Astrocyte (in vitro differentiated cells and primary cell): Measurements from ENCODE around the gene GLIPR2. TPM values are rescaled to one million over a fixed set of nuclear protein-coding genes. Genes with fewer than 3 reads are reported as not detected.

Experiments used
- DNase-seq: peaks from one replicate; pipeline ENCODE4 v3.0.0-alpha.2; 2010; ENCODE audit warnings: low read depth
- FAIRE-seq: peaks from 2 replicates; lab custom pipeline; 2011; peaks lifted over from hg19 to GRCh38; lab: Jason Lieb, UNC
- H2AFZ ChIP-seq: 2 replicates; pipeline ENCODE4 v1.6.0; 2012; ENCODE audit warnings: low read depth, low read length, inconsistent platforms
- H3K27ac ChIP-seq: 2 replicates; pipeline ENCODE4 v1.5.1; 2011; ENCODE audit warnings: low read depth, low read length, inconsistent platforms
- H3K27me3 ChIP-seq: 2 replicates; pipeline ENCODE4 v1.6.0; 2011; ENCODE audit warnings: low read length, inconsistent platforms; ENCODE audit not compliant: insufficient read depth
- H3K36me3 ChIP-seq: 2 replicates; pipeline ENCODE4 v1.5.1; 2011; ENCODE audit warnings: low read length, inconsistent platforms; ENCODE audit not compliant: insufficient read depth
- H3K4me1 ChIP-seq: 2 replicates; pipeline ENCODE4 v1.5.1; 2011; ENCODE audit warnings: low read length, inconsistent platforms; ENCODE audit not compliant: insufficient read depth
- H3K4me2 ChIP-seq: 2 replicates; pipeline ENCODE4 v1.6.0; 2012; ENCODE audit warnings: low read length, inconsistent platforms
- H3K4me3 ChIP-seq: 2 replicates; pipeline ENCODE4 v1.5.1; 2011; ENCODE audit warnings: low read depth, mild to moderate bottlenecking, low read length, inconsistent platforms; ENCODE audit not compliant: insufficient read depth
- H3K79me2 ChIP-seq: 2 replicates; pipeline ENCODE4 v1.6.0; 2012; ENCODE audit warnings: mild to moderate bottlenecking, low read length, inconsistent platforms; ENCODE audit not compliant: insufficient read depth
- H3K9ac ChIP-seq: 2 replicates; pipeline ENCODE4 v1.6.0; 2012; ENCODE audit warnings: mild to moderate bottlenecking, low read length, inconsistent platforms
- H3K9me3 ChIP-seq: 2 replicates; pipeline ENCODE4 v1.5.1; 2012; ENCODE audit warnings: low read depth, mild to moderate bottlenecking, low read length, inconsistent platforms; ENCODE audit not compliant: insufficient read depth
- H4K20me1 ChIP-seq: 2 replicates; pipeline ENCODE4 v1.6.0; 2012; ENCODE audit warnings: low read length, inconsistent platforms; ENCODE audit not compliant: insufficient read depth
- H3K27ac Mint-ChIP-seq: one replicate; pipeline ENCODE4 v1.8.0; 2021; ENCODE audit warnings: mild to moderate bottlenecking, mixed read lengths; ENCODE audit not compliant: unreplicated experiment
- H3K27me3 Mint-ChIP-seq: one replicate; pipeline ENCODE4 v1.8.0; 2021; ENCODE audit warnings: low read depth, mixed read lengths; ENCODE audit not compliant: unreplicated experiment
- H3K36me3 Mint-ChIP-seq: one replicate; pipeline ENCODE4 v1.8.0; 2021; ENCODE audit warnings: low read depth, mixed read lengths; ENCODE audit not compliant: unreplicated experiment
- H3K4me1 Mint-ChIP-seq: one replicate; pipeline ENCODE4 v1.8.0; 2021; ENCODE audit warnings: low read depth, mixed read lengths; ENCODE audit not compliant: unreplicated experiment
- H3K4me3 Mint-ChIP-seq: one replicate; pipeline ENCODE4 v1.8.0; 2021; ENCODE audit warnings: mild to moderate bottlenecking, moderate library complexity, mixed read lengths; ENCODE audit not compliant: unreplicated experiment
- H3K9me3 Mint-ChIP-seq: one replicate; pipeline ENCODE4 v1.8.0; 2021; ENCODE audit warnings: mild to moderate bottlenecking, mixed read lengths; ENCODE audit not compliant: unreplicated experiment
- CTCF ChIP-seq: IDR thresholded peaks from 2 replicates; pipeline ENCODE4 v1.5.1; 2011; ENCODE audit warnings: low read depth, mild to moderate bottlenecking, inconsistent platforms, low read length, moderate library complexity; ENCODE audit not compliant: insufficient read depth
- EZH2 ChIP-seq: IDR thresholded peaks from 2 replicates; pipeline ENCODE4 v1.6.1; 2012; ENCODE audit warnings: mild to moderate bottlenecking, low read length, inconsistent platforms; ENCODE audit not compliant: insufficient read depth
- total RNA-seq: library from RNA; stranded (reverse); gene quantifications from 2 replicates; pipeline ENCODE4 v1.2.1, GENCODE V29; 2021

GLIPR2 gene
- total RNA-seq, 1 donor from 2014 or later, result 150 TPM

GRCh38 chr9:36165826-36166167 lies 29.3 kb downstream of the GLIPR2 start:
- peak overlapping the region; percentile 40 for H3K4me3 Mint-ChIP-seq
- no peaks in the 10 kb centered on the region for H4K20me1 ChIP-seq
- no peaks in the 10 kb centered on the region for H3K36me3 ChIP-seq
- peak overlapping the region; percentile 58 for H3K4me3 ChIP-seq
- no peak for TF ChIP-seq EZH2
- TF ChIP-seq CTCF, result no peak
- FAIRE-seq (no peak), DNase-seq (peak; percentile 59)
- H3K79me2 ChIP-seq, result no peaks in the 10 kb centered on the region
- peaks cover 10% of the 10 kb centered on the region for H3K9me3 Mint-ChIP-seq
- H3K9ac ChIP-seq, result peak overlapping the region; percentile 42
- peaks cover 47% of the 10 kb centered on the region for H3K4me1 ChIP-seq
- peaks cover 9% of the 10 kb centered on the region for H3K27me3 Mint-ChIP-seq
- H3K27ac ChIP-seq, result peak overlapping the region; percentile 23
- H3K4me1 Mint-ChIP-seq, result peaks cover 53% of the 10 kb centered on the region
- H3K27ac Mint-ChIP-seq, result peak overlapping the region; percentile 53
- H3K27me3 ChIP-seq, result no peaks in the 10 kb centered on the region
- H3K36me3 Mint-ChIP-seq, result peaks cover 17% of the 10 kb centered on the region
- peak overlapping the region; percentile 88 for H3K4me2 ChIP-seq
- H2AFZ ChIP-seq, result peak overlapping the region; percentile 63
- H3K9me3 ChIP-seq, result no peaks in the 10 kb centered on the region

DNA sequence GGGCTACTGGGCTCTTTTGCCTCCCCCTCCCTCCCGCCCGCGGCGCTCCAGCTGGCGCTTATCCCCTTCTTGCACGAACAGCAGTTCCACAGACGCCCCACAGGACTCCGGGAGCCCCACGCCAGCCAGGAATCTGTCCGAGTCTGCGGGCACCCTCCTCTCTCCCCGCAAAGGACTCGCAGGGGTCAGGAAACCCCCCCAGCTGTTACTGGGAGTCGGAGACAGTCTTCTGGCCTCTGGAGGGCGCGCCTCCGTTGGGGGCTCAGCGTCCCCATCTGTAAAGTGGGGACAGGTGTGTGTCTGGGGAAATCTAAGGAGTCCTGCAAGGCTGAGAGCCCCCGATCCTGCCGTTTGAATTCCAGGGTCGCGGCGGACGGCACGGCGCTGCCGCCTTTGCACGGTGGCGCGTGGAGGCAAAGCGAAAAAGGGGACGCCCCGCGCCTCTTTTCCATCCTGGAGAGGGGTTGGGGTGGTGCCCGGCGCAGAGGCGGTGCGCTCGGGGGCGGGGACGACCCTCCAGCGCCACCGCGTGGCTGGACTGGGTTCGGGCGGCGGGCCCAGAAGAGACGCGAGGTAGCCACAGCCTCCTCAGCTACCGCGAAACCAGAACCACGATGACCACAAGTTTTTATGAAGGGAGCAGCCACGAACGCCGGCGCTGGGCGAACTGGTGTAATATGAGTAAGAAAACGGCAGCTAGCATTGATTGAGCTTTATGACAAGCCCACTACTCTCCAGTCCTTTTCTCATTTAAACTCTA lies 29.8 kb downstream of the GLIPR2 start:
- Histone ChIP-seq H3K4me3 (peak overlapping the region; percentile 58), H3K79me2 (no peaks in the 10 kb centered on the region), H3K9me3 (no peaks in the 10 kb centered on the region), H3K4me1 (peaks cover 41% of the 10 kb centered on the region), H2AFZ (peak overlapping the region; percentile 63), H3K36me3 (no peaks in the 10 kb centered on the region), H3K9ac (peak overlapping the region; percentile 69), H3K4me2 (peak overlapping the region; percentile 88), H3K27me3 (no peaks in the 10 kb centered on the region), H3K27ac (peak overlapping the region; percentile 23), H4K20me1 (no peaks in the 10 kb centered on the region)
- peaks cover 48% of the 10 kb centered on the region for H3K4me1 Mint-ChIP-seq
- TF ChIP-seq CTCF, result peak; percentile 54
- TF ChIP-seq EZH2, result no peak
- DNase-seq (peak; percentile 76), FAIRE-seq (no peak)
- peaks cover 13% of the 10 kb centered on the region for H3K27me3 Mint-ChIP-seq
- H3K9me3 Mint-ChIP-seq, result peaks cover 10% of the 10 kb centered on the region
- peaks cover 17% of the 10 kb centered on the region for H3K36me3 Mint-ChIP-seq
- peak overlapping the region; percentile 72 for H3K27ac Mint-ChIP-seq
- H3K4me3 Mint-ChIP-seq, result peak overlapping the region; percentile 69

DNA sequence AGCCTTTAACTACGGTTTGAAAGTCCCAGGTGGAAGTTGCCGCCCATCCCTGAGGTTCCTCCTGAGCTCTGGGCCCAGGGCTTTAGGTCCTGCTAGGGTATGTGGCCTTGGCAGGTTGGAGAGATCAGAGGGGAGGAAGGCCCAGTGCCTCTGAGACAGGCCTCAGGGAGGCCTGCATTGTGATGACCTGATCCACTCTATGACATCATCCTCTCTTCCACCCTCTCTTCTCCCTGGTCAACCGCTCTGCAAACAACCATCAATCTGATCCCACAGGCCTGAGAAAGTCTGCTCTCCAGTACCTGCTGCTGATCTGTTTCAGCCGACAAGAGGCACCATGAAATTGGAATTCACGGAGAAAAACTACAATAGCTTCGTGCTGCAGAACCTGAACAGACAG lies 32.6 kb downstream of the GLIPR2 start, which contains the start of gene CCIN:
CCIN (plus strand) TSS at position 223 of the 400 bp plus-strand sequence; CDS start at position 338, 115 bp downstream.
- Histone ChIP-seq H3K36me3 (no peaks in the 10 kb centered on the region), H4K20me1 (no peaks in the 10 kb centered on the region)

More for the DNA sequence above, 32.6 kb downstream of the GLIPR2 start, which contains the start of gene CCIN:
- Mint-ChIP-seq H3K27ac (no peak within 1 kb of the TSS), H3K27me3 (peaks cover 26% of the 10 kb centered on the region), H3K4me3 (no peak within 1 kb of the TSS), H3K9me3 (peaks cover 8% of the 10 kb centered on the region), H3K36me3 (peaks cover 19% of the 10 kb centered on the region), H3K4me1 (peaks cover 23% of the 10 kb centered on the region)
- no peak within 1 kb of the TSS for H3K4me3 ChIP-seq
- H3K4me1 ChIP-seq, result peaks cover 17% of the 10 kb centered on the region
- no peak within 1 kb of the TSS for H2AFZ ChIP-seq
- no peaks in the 10 kb centered on the region for H3K27me3 ChIP-seq
- no peaks in the 10 kb centered on the region for H3K79me2 ChIP-seq
- TF ChIP-seq EZH2 (no peak), CTCF (no peak)
- DNase-seq, result no peak
- FAIRE-seq, result no peak
- no peak within 1 kb of the TSS for H3K4me2 ChIP-seq
- no peaks in the 10 kb centered on the region for H3K9me3 ChIP-seq
- no peak within 1 kb of the TSS for H3K27ac ChIP-seq
- no peak within 1 kb of the TSS for H3K9ac ChIP-seq
